NCI-H1092 (cell line): ENCODE results near the gene ANO10.
"Not testable (repeated sequence)": the region's sequence is repeated elsewhere in the genome, so short reads cannot be mapped to it uniquely, and the experiment has no call there.

Source experiments
- DNase-seq: peaks from one replicate; lab custom pipeline; 2025; lab: John Stamatoyannopoulos, UW

ANO10 gene, protein sequence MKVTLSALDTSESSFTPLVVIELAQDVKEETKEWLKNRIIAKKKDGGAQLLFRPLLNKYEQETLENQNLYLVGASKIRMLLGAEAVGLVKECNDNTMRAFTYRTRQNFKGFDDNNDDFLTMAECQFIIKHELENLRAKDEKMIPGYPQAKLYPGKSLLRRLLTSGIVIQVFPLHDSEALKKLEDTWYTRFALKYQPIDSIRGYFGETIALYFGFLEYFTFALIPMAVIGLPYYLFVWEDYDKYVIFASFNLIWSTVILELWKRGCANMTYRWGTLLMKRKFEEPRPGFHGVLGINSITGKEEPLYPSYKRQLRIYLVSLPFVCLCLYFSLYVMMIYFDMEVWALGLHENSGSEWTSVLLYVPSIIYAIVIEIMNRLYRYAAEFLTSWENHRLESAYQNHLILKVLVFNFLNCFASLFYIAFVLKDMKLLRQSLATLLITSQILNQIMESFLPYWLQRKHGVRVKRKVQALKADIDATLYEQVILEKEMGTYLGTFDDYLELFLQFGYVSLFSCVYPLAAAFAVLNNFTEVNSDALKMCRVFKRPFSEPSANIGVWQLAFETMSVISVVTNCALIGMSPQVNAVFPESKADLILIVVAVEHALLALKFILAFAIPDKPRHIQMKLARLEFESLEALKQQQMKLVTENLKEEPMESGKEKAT

DNA sequence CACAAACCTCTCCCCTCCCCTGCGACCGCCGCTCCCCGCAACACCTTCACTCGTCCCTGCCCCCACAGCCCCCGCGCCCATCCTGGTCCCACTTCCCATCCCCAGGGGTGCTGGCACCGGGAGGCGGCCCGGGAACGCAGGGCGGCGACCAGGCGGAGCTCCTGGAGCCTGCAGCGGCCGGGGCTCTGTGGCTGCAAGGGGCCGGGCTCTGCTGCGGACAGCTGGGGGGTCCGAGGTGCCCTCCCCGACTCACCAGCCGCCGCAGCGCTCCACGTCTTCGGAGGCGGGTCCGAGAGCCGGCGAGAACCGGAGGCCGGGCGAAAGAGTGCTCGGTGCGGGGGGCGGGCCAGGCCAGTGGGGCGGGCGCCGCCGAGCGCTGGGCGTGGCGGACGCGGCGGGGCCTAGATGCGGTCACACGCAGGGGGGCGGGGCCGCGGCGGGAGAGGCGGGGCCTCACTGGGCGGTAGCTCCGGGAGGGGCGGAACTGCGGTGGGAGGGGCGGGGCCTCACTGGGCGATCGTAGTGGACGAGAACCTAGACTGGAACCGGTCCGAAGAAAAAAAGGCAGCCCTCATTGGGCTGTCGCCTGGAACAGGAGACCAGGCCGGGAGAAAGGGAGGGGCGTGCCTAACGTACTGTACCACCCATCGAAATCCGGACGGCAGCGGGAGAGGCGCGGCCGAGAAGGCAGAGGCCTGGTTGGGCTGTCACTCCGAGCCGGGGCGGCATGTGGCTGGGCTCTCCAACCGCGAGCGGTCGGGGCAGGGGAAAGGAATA, at the start of gene ANO10:
Gene ANO10, minus strand, starts transcription at position 356 of the 777 bp plus-strand sequence. CDS start 16,159 bp downstream, outside the sequence.
- DNase-seq = peak; percentile 93

DNA sequence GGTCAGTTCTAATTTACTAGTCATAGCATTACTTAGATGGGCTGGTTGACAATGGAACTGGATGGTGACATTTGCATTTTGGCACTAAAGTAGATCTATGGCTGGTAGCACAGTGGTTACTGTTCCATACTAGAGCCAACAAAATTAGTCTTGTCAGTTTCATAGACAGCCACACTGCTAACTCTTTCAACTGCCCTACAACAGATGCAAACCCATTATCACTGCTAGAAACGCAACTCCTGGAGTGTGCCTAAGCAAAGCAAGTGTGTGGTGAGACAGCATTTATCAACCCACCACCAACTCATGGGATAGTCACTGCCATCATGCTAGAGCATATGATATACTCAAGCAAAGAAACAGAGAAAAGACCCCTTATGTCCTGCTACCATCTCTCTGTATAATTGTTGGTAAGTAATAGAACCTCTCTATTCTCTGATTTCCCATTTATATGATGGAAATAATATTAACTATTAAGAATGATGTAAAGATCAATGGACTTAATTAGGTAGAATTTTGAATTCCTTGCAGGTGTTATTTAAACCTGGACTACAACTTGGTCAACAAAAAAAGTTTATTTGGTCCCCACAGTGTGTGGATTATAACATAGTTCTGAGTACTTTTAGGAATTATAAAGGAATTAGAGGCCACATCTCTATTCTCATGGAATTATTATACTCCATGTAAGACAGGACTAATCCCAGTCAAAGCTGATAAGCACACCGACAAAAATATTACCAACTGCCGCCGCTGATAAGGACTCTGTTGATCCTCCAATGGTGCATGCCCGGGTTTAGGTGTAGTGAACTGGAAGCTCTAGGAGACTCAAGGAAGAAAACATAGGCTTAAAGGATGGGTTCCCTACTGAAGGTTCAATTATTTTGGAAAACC, 49.1 kb upstream of the ANO10 start:
- DNase-seq = no peak

DNA sequence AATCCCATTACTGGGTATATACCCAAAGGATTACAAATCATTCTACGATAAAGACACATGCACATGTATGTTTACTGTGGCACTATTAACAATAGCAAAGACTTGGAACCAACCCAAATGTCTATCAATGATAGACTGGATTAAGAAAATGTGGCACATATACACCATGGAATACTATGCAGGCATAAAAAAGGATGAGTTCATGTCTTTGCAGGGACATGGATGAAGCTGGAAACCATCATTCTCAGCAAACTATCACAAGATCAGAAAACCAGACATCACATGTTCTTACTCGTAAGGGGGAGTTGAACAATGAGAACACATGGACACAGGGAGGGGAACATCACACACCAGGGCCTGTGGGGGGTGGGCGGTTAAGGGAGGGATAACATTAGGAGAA, 43.2 kb upstream of the ANO10 start:
- not testable (repeated sequence) for DNase-seq

DNA sequence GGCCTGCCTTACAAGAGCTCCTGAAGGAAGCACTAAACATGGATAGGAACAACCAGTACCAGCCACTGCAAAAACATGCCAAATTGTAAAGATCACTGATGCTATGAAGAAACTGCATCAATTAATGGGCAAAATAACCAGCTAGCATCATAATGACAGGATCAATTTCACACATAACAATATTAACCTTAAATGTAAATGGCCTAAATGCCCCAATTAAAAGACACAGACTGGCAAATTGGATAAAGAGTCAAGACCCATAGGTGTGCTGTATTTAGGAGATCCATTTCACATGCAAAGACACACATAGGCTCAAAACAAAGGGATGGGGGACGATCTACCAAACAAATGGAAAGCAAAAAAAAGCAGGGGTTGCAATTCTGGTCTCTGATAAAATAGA, 39.6 kb upstream of the ANO10 start:
- DNase-seq = not testable (repeated sequence)

DNA sequence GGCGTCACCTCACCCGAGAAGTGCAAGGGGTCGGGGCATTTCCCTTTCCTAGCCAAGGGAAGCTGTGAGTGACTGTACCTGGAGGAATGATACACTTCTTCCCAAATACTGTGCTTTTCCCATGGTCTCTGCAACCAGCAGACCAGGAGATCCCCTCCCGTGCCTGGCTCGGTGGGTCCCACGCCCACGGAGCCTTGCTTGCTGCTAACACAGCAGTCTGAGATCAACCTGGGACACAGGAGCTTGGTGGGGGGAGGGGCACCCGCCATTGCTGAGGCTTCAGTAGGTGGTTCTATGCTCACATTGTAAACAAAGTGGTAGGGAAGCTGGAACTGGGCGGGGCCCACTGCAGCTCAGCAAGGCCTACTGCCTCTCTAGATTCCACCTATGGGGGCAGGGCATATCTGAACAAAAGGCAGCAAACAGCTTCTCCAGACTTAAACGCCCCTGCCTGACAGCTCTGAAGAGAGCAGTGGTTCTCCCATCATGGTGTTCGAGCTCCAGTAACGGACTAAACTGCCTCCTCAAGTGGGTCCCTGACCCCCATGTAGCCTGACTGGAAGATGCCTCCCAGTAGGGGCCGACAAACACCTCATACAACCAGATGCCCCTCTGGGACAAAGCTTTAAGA, 37.6 kb upstream of the ANO10 start:
- no peak for DNase-seq

DNA sequence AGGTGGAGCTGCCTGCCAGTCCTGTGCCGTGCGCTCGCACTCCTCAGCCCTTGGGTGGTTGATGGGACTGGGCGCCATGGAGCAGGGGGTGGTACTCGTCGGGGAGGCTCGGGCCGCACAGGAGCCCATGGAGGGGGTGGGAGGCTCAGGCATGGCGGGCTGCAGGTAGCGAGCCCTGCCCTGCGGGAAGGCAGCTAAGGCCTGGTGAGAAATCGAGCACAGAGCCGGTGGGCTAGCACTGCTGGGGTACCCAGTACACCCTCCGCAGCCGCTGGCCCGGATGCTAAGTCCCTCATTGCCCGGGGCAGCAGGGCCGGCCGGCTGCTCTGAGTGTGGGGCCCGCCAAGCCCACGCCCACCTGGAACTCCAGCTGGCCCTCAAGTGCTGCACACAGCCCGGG, 34.6 kb upstream of the ANO10 start:
- not testable (repeated sequence) for DNase-seq

DNA sequence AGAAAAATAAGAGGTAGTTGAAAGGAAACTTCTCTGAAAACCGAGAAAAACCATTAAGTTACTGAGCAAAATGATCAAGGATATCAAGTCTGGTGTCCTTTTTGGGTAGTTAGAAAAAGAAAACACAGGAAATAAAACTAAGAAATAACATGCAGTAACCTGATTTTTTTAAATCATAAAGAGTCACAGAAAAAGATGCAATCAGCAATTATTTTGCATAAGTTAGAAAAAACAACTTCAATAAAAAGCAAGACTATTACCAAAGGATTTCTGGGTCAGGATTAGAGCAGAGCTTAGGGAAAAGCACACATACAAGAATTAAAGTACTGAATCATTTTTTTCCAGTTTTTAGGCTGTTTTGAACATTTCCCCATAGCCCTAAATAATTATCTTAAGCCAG, 28.5 kb upstream of the ANO10 start:
- DNase-seq = no peak

DNA sequence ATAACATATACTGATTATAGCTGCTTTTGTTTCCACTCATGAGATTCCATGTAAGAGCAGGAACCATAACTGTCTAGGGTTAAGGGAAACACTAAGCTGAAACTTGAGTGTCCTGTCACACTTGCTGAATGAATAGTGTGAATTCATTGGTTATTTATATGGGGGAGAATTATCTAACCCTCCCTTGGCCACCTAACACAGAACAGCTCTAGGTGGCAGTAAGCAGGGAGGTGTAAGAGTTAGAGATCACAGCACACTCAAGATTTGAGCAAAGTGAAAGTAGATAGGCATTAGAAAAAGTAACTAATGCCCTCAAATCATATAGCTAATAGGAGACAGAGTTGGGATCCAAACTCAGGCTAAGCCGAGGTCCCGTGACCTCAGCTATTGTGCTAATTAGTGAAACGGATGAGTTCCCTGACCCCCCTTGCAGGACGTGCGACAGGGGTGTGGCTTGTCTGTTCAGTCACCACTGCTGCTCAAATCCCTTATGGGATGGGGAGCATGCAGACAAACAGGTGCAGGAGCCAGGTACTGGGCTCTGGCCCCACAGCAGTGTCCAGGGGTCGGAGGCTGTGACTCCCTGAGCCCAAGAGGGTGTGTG, 27.7 kb upstream of the ANO10 start:
- DNase-seq = no peak

DNA sequence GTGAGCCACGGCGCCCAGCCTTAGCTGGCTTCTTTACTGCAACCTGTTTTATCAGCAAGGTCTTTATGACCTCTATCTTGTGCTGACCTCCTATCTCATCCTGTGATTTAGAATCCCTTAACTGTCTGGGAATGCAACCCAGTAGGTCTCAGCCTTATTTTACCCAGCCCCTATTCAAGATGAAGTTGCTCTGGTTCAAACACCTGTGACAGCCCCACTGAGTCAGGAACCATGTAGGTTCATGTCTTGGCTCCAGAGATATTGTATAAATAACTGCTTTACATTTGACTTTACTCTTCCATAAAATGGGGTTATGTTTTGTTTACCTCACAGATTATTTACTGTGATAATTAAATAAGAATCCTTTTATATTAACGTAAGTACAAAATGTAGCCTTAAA, 27.1 kb upstream of the ANO10 start:
- no peak for DNase-seq

DNA sequence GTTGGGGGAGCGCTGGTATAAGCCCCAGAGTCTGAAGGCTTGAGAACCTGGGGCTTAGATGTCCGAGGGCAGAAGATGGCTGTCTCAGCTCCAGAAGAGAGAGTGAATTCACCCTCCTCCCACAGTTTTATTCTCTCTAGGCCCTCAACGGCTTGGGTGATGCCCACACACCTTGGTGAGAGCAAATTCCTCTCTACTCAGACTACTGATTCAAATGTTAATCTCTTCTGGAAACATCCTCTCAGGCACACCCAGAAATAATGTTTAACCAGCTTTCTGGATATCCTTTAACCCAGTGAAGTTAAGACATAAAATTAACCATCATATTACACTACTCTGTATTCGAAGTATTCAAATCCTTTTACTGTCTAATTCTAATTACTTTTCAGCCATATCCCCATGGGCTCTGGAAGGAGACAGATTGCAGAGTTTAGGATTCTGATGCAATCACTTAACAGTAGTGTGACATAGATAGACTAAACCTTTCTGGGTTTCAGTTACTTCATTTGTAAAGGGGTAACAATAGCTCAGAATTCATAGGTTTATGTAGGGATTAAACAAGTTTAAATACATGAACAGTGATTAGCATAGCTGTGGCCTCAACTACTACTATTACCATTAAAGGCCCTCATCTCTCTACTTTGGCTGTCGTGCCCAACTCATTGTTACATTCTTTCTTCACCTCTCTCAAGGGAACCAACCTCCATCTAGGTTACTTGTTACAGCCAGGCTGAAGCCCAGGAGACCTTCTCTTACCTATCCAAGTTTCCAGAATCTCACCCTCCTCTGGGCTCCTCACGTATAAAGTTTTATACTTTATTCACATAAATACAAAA, 25.7 kb upstream of the ANO10 start:
- no peak for DNase-seq

DNA sequence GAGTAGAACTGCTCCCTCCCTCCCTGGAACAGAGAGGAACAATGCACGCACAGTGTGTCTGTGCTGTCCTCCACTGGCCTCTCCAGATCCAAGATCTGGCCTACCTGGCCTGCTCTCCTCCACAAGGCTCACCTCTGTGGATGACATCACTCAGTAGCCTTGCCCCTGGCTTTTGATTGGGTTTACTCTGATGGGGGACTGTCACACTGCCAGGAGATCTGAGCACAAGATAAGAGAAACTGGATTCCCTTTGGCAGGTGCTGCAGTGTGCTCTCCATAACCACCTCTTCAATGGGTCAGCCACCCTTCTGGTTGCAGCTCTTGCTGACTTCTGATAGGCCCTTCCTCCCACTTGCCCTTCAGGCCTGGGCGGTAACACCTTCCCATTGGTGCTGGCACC, 22.6 kb upstream of the ANO10 start:
- no peak for DNase-seq

DNA sequence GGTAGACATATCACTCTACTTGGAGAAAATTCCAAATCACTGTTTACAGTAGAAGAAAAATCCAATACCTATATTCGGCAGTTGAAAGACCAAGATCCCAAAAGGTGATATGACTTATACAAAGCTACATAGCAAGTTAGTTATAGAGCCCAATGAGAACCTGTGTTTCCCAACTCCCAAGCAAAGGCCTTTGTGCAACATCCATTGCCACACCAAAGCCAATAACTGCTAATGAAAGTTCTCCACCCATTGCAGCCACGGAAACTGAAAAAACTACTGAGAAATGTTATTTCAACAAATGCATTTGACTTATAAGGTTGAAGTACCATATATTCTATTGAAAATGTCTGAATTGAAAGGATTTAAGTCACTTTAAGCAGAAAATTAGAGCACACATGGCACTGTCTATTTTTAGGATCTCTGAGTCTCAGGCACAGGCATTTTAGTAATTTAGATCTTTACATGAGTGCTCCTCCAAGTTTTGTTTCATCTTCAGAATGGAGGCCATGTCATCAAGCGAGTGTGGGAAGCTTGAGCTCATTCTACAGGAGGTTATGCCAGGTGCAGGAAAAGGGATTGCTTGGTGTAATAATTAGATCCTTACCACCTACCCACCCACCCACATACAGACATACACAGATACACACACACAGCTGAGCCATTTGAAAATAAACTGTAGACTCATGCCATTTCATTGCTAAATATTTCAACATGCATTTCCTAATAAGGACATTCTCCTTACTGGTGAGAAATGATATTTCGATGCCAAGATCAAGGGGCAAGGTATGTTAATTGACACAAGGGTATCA, 19.7 kb upstream of the ANO10 start:
- no peak for DNase-seq

DNA sequence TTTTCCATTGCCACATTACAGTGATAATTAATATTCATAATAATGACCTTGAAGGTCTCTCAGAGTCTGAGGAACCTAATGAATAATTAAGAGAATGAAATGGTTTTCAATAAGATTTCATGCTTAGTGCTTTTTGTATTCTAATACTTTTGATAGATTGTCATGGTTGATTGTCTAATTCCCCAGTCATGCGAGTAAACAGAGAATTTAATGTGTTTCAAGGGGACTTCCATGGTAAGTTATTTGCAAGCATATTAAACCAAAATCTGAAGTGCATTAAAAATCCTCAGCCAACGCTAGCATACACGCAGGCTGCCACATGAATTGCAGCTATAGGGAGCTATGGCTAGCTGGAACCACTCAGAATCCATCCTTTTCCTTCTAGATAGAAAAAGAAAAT, 18.9 kb upstream of the ANO10 start:
- no peak for DNase-seq

DNA sequence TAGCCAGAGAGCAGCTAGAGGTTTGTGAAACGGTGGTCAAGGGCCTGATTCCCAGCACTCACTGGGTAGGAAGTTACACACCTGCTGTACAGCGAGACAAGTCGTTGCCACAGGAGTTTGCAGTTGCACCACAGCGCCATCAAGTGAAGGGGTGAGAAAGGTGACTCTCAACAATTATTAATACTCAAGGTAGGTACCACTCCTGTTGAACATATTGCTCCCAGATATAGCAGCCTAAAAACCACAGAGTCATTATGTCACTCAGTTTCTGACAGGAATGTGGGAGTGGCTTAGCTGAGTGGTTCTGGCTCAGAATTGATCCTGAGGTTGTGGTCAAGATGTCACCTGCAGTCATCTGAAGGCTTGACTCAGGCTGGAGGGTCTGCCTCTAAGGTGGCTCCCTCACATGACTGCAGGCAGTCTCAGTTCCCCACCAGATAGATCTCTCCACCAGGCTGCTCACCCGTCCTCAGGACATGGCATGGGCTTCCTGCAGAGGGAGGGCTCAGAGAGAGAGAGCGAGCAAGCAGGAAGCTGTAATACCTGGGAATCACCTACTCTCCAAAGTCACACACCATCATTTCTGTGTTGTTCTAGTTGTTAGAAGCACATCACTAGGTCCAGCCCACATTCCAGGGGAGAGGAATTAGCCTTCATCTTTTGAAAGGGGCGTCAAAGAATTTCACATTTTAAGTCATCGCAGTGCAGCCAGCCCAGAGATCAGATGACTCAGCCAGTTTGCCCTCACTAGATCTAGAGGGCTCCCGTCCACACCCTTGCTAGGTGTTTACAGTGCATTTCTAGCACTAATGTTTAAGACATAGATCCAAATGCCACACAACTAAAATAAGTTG, 17.0 kb upstream of the ANO10 start:
- DNase-seq = no peak

DNA sequence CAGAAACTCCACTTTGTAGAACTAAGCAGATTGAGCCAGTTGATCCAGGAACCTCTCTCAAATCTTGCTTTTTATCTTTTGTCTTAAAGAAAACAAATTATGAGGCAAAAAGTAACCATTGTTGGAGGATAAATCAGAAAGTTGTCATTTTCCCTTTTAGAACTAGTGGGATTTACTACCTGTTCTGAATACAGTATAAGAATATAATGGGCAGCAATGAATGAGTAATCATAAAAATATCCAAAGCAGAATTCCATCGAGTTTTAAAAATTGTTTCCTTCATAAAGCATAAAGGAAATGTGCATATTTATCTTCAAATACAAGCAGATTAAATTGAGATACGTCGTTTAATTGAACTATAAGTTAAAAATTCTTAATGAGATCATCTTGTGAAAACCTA, 15.9 kb upstream of the ANO10 start:
- no peak for DNase-seq

DNA sequence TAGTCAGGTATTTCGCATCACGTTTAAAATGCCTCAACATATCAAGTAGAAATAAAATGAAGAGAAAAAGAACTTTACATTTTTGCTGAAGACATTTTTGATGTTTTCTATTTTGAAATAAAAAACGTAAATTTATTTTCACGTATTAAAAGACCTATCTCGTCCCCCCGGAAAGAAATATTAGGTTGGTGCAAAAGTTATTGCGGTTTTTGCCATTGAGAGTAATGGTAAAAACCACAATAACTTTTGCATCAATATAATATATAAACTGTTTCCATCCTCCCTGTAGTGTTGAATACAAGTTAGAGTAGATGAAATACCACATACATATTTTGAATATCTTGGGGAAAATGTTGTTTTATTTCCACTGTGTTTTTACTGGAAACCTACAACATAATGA, 11.2 kb upstream of the ANO10 start:
- DNase-seq = no peak

DNA sequence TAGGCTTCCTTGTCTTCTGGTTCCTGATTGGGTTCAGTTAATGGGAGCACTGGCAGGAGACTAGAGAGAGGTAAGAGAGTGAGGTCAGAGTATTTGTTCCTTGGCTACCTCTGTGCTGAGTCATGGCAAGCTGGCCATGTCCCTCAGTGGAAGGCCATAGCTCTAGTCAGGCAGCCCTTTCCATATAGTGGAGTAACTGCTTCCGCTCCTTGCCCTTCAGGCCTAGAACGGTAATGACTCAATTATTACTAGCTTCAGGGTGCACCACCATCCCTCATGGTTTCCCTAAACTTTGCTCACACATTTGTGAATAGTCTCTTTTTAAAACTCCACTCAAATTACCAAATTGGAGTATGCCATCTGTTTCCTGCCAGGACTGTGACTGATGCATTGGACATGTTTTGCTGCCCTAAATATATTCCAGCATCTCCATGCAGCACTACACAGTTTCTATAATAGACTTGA, 10.5 kb upstream of the ANO10 start:
- DNase-seq = no peak

DNA sequence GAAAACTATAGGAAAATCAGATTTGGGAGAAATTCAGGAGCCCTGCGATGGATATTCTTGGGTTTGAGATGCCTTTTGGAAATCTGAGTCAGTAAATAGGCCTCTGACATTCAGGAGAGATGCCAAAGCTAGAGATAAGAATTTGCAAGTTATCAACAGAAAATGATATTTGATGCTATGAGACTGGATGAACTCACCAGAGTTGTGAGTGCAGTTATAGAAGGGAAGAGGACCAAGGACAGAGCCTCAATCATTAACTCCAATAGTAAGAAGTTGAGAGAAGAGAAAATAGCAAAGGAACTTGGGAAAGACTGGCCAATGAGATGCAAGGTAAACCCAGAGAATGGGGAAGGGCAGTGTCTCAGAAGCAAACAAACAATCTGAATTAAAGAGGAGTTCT, 7.9 kb upstream of the ANO10 start:
- DNase-seq = no peak
